HEK293T (cell line): ENCODE results near the gene CLCA4.
A peak's percentile ranks its signal among the peaks of the same experiment; 100 is the strongest.
"Not testable (repeated sequence)": the region's sequence is repeated elsewhere in the genome, so short reads cannot be mapped to it uniquely, and the experiment has no call there.

Source experiments
- CTCF ChIA-PET: fragments of 350-600 bp; formaldehyde crosslinking; extraction: SDS; loops from one replicate; lab custom pipeline; 2021; ENCODE audit warnings: antibody characterized with exemption, inconsistent platforms; lab: Yijun Ruan, JAX
- POLR2A ChIA-PET: fragments of 350-600 bp; formaldehyde crosslinking; extraction: SDS; loops from one replicate; lab custom pipeline; 2020; ENCODE audit warnings: antibody characterized with exemption, inconsistent platforms; lab: Yijun Ruan, JAX
- DNase-seq: peaks from one replicate; pipeline ENCODE4 v3.0.0; 2012; ENCODE audit warnings: mixed read lengths; ENCODE audit errors: extremely low spot score
- ARNT ChIP-seq: fragments of 450-650 bp; IDR thresholded peaks from 2 replicates; pipeline ENCODE4 v1.6.1; 2017; ENCODE audit warnings: mild to moderate bottlenecking
- BHLHE40 ChIP-seq: fragments of 450-650 bp; IDR thresholded peaks from 2 replicates; pipeline ENCODE4 v1.6.1; 2016; ENCODE audit warnings: mild to moderate bottlenecking, moderate library complexity, borderline replicate concordance
- CTBP1 ChIP-seq: fragments of 450-650 bp; IDR thresholded peaks from 2 replicates; pipeline ENCODE4 v1.6.1; 2016; ENCODE audit warnings: borderline replicate concordance
- ELF4 ChIP-seq: fragments of 450-650 bp; IDR thresholded peaks from 2 replicates; pipeline ENCODE4 v1.6.1; 2017; ENCODE audit warnings: antibody characterized with exemption
- FOXA1 ChIP-seq: fragments of 450-650 bp; IDR thresholded peaks from 2 replicates; pipeline ENCODE4 v1.6.1; 2016; ENCODE audit warnings: mild to moderate bottlenecking
- FOXK2 ChIP-seq: fragments of 450-650 bp; IDR thresholded peaks from 2 replicates; pipeline ENCODE4 v1.6.1; 2016; ENCODE audit warnings: mild to moderate bottlenecking
- FOXM1 ChIP-seq: fragments of 450-650 bp; IDR thresholded peaks from 2 replicates; pipeline ENCODE4 v1.6.1; 2017; ENCODE audit warnings: mild to moderate bottlenecking, borderline replicate concordance
- HDGF ChIP-seq: fragments of 450-650 bp; IDR thresholded peaks from 2 replicates; pipeline ENCODE4 v1.6.1; 2017; ENCODE audit warnings: antibody characterized with exemption, borderline replicate concordance
- L3MBTL2 ChIP-seq: fragments of 450-650 bp; conservative IDR thresholded peaks from 2 replicates; pipeline ENCODE4 v1.6.1; 2016; ENCODE audit warnings: mild to moderate bottlenecking
- LEF1 ChIP-seq: fragments of 450-650 bp; IDR thresholded peaks from 2 replicates; pipeline ENCODE4 v1.6.1; 2017; ENCODE audit warnings: mild to moderate bottlenecking, borderline replicate concordance
- NFRKB ChIP-seq: fragments of 450-650 bp; IDR thresholded peaks from 2 replicates; pipeline ENCODE4 v1.6.1; 2016; ENCODE audit warnings: mild to moderate bottlenecking, moderate library complexity
- SP1 ChIP-seq: fragments of 450-650 bp; IDR thresholded peaks from 2 replicates; pipeline ENCODE4 v1.6.1; 2017
- SUZ12 ChIP-seq: fragments of 450-650 bp; IDR thresholded peaks from 2 replicates; pipeline ENCODE4 v1.6.1; 2016; ENCODE audit warnings: mild to moderate bottlenecking
- TARDBP ChIP-seq: fragments of 450-650 bp; IDR thresholded peaks from 2 replicates; pipeline ENCODE4 v1.6.1; 2016
- ZNF384 ChIP-seq: fragments of 450-650 bp; IDR thresholded peaks from 2 replicates; pipeline ENCODE4 v1.6.1; 2016
- TF ChIP-seq, protein P1 (sequence below): fragments of 450-650 bp; IDR thresholded peaks from 2 replicates; pipeline ENCODE4 v1.6.1; 2016

The CLCA4 gene

DNA sequence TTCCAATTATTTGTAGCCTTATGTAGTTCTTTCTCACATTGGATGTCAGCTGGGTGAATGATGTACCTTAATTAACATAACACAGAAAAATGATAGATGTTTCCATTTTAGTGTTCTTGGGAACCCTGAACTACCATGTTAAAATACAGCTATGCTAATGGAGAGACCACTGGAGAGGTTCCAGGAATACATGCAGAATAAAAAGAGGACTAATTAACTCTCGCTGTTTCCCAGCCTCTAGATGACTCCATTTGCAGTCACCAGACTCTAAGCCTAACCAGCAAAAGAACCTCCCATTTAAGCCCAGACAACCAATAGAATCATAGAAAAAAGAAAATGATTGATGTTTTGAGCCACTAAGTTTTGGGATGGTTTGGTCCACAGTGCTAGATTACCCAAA, 36.2 kb downstream of the CLCA4 start:
- ChIA-PET POLR2A (no interaction called here), CTCF (no interaction called here)
- TF ChIP-seq, protein P1, sequence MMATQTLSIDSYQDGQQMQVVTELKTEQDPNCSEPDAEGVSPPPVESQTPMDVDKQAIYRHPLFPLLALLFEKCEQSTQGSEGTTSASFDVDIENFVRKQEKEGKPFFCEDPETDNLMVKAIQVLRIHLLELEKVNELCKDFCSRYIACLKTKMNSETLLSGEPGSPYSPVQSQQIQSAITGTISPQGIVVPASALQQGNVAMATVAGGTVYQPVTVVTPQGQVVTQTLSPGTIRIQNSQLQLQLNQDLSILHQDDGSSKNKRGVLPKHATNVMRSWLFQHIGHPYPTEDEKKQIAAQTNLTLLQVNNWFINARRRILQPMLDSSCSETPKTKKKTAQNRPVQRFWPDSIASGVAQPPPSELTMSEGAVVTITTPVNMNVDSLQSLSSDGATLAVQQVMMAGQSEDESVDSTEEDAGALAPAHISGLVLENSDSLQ = no peak
- TF ChIP-seq HDGF (no peak), SUZ12 (no peak)
- no peak for DNase-seq

DNA sequence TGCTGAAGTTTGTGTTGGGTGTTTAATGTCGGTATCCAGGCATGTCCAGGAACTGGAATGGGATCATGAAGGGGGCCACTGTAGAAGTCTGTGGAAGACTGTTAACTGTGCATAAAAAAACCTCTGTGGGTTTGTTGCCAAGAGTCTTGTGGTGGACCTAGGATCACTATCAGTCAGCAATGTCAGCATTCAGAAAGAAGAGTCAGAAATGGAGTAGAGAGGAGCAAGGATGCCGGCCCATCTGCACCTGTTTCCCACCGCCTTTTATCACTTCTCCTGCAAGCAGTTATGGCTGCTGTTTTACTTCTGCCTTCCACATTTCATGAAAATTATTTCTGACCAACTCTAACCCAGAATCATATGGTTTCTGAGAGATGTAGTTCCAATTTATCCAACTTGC, 36.7 kb downstream of the CLCA4 start:
- DNase-seq = no peak
- TF ChIP-seq SUZ12 (no peak), ZNF384 (no peak), SP1 (no peak), FOXA1 (no peak), FOXK2 (no peak), LEF1 (no peak), FOXM1 (no peak), HDGF (no peak), BHLHE40 (no peak)
- TF ChIP-seq, protein P1 = no peak
- POLR2A ChIA-PET = no interaction called here
- CTCF ChIA-PET = no interaction called here

DNA sequence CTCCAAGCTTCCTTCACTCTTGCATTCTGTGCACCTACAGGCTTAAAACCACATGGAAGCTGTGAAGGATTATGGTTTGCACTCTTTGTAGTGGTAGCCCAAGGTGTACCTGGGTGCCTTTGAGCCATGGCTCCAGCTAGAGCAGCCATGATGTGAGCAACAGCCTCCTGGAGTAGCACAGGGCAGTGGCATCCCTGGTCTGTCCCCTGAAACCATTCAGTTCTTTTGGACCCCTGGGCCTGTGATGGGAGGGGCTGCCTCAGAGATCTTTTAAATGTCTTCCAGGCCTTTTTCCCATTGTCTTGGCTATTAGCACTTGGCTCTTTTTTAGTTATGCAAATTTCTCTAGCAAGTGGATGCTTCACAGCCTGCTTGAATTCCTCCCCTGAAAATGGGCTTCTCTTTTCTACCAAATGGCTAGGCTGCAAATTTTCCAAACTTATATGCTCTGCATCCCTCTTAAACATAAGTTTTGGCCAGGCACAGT, 47.4 kb downstream of the CLCA4 start:
- TF ChIP-seq BHLHE40 = no peak
- no peak for TF ChIP-seq SP1
- TF ChIP-seq ARNT = no peak
- TF ChIP-seq FOXM1 = no peak
- ChIA-PET CTCF (no interaction called here), POLR2A (no interaction called here)
- DNase-seq = no peak

DNA sequence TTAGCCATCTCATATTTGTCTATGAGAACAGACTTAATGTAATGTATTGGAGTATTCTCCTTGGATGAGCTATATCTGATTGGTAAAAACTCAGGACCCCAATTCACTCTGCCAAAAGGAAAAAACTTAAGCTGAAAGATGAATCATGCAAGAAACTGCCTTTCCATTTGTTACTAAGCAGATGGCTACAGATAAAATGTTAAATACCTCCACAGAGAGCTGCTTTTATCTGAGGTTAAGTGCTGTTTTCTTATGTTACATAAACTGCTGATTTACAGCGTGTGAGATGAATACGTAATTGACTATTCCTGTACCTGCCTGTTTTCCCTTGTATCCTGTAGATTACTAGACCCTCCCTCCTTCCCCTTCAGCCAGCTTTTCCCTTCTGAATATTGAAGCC, 49.3 kb downstream of the CLCA4 start:
- no peak for TF ChIP-seq L3MBTL2
- TF ChIP-seq ELF4 = no peak
- TF ChIP-seq, protein P1 = no peak
- no peak for TF ChIP-seq TARDBP
- no peak for TF ChIP-seq CTBP1
- no peak for TF ChIP-seq SUZ12
- no peak for TF ChIP-seq NFRKB
- TF ChIP-seq ZNF384 = no peak
- no peak for TF ChIP-seq HDGF
- TF ChIP-seq BHLHE40 = no peak
- TF ChIP-seq FOXK2 = no peak
- TF ChIP-seq FOXM1 = no peak
- TF ChIP-seq SP1 = no peak
- TF ChIP-seq LEF1 = no peak
- TF ChIP-seq ARNT = no peak
- no peak for TF ChIP-seq FOXA1
- ChIA-PET CTCF (no interaction called here), POLR2A (no interaction called here)
- no peak for DNase-seq

DNA sequence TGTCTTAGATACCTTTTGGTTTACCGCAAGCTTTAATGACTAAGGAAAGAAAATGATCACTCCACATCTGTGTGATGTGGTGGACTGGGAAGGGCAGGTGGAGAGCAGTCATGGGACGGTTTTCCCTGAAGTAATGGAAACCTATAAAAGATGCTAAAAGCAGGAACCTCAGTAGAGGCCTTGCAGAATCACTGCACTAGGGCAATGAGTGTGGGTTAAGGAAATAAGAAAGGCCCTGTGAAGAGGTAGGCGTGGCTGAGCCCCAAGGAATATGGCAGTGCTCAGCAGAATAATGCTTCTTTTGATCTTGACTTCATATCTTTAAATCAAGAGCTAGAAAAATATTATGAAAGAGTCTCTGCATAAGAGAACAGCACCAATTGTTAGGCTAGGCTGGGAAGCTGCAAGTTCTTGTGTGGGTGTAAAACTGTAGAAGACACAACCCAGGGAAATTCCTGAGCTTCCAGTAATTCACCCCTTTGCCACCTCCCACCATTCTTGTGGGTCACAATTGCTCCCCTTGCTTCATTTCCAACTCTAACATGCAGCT, 49.9 kb downstream of the CLCA4 start:
- TF ChIP-seq SUZ12 (no peak), ELF4 (no peak), NFRKB (no peak), ARNT (no peak), LEF1 (no peak), ZNF384 (no peak), SP1 (no peak), BHLHE40 (no peak), L3MBTL2 (no peak), TARDBP (no peak), HDGF (no peak), FOXK2 (no peak), FOXM1 (no peak), FOXA1 (no peak), CTBP1 (no peak)
- TF ChIP-seq, protein P1 = no peak
- DNase-seq = no peak
- ChIA-PET POLR2A (no interaction called here), CTCF (no interaction called here)

DNA sequence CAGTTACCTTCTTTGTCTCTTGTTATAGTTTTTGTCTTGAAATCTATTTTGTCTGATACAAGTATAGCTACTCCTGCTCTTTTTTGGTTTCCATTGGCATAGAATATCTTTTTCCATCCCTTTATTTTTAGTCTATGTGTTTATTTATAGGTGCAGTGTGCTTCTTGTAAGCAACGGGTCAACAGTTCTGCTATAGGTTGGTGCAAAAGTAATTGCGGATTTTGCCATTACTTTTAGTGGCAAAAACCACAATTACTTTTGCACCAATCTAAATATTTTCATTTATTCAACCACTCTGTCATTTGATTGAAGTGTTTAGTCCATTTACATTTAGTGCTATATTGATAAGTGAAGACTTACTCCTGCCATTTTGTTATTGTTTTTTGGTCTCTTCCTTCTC, 59.2 kb downstream of the CLCA4 start:
- DNase-seq, CTCF ChIA-PET, POLR2A ChIA-PET: not testable (repeated sequence)
- TF ChIP-seq ELF4 = peak; percentile 75; the same call in 1 of the 2 replicates

DNA sequence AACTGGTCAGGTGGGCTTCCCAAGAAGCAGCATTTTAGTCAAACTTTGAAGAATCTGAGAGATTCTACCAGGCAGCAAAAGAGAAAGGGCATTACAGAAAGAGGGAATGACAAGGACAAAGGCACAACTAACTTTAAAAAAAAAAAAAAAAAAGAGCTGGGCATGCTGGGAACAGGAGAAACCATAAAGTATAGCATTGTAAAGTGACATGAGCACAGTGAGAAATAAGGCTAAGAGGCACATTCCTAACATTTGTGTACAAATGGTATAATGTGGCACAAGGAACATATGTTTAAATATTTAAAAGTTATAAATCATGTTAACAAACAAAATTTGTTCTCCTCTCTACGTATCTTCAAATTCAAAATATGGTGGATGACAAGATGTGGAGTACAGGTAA, 69.6 kb downstream of the CLCA4 start:
- POLR2A ChIA-PET = no interaction called here
- CTCF ChIA-PET = no interaction called here
- TF ChIP-seq FOXM1 (no peak), FOXK2 (no peak), SUZ12 (no peak), LEF1 (no peak), L3MBTL2 (no peak), TARDBP (no peak), NFRKB (no peak), HDGF (no peak), SP1 (no peak), BHLHE40 (no peak)
- DNase-seq = no peak
